ENCODE measurements around the gene SPN.

SPN gene

GRCh38 chr16:29680180-29680598, 17.1 kb downstream of the SPN start:
- H3K36me3 ChIP-seq (ENCODE audit: control insufficient read depth in 2 of 2, insufficient read depth in 1 of 2, low read length in 2 of 2), result peaks cover 0 to 4% of the 10 kb centered on the region in 2 experiments; a peak in 2 of 3 replicates
- no peaks in the 10 kb centered on the region for H3K9me3 ChIP-seq (ENCODE audit: control insufficient read depth, insufficient read depth, low read depth, low read length)
- TF ChIP-seq ZNF776 (tag by site-specific recombination; IDR thresholded peaks at IDR 0.05; ENCODE audit: borderline replicate concordance) (no peak), HOXD13 (CRISPR knock-in tag; IDR thresholded peaks at IDR 0.05; ENCODE audit: borderline replicate concordance) (no peak), ZBTB21 (tag by site-specific recombination; IDR thresholded peaks at IDR 0.05) (no peak), ZNF324 (tag by site-specific recombination; IDR thresholded peaks at IDR 0.05) (no peak), ZNF560 (tag by site-specific recombination; IDR thresholded peaks at IDR 0.05; ENCODE audit: borderline replicate concordance) (no peak), ZNF624 (tag by site-specific recombination; IDR thresholded peaks at IDR 0.05) (no peak), ZSCAN5A (tag by site-specific recombination; IDR thresholded peaks at IDR 0.05) (no peak)
- no peak overlapping the region for H3K4me3 ChIP-seq (ENCODE audit: low read depth, low read length)
- ChIA-PET POLR2A (no interaction called here), CTCF (interaction anchor here (1.9 kb wide), 1 partner anchor 11 kb away, joined by 10 read pairs; no protein-coding TSS in a partner anchor)
- H3K27ac ChIP-seq (ENCODE audit: extremely low read depth, low read depth, low read length), result no peak overlapping the region
- peaks cover 3% of the 10 kb centered on the region; the same call in 1 of the 2 replicates for H3K4me1 ChIP-seq (ENCODE audit: control insufficient read depth, insufficient read depth, low read length)

GRCh38 chr16:29683543-29684090, 20.6 kb downstream of the SPN start:
- Histone ChIP-seq H3K36me3 (ENCODE audit: control insufficient read depth in 2 of 2, insufficient read depth in 1 of 2, low read length in 2 of 2) (peaks cover 0 to 4% of the 10 kb centered on the region in 2 experiments; a peak in 2 of 3 replicates), H3K27ac (ENCODE audit: extremely low read depth, low read depth, low read length) (no peak overlapping the region), H3K4me1 (ENCODE audit: control insufficient read depth, insufficient read depth, low read length) (peaks cover 3% of the 10 kb centered on the region; the same call in 1 of the 2 replicates), H3K4me3 (ENCODE audit: low read depth, low read length) (no peak overlapping the region), H3K9me3 (ENCODE audit: control insufficient read depth, insufficient read depth, low read depth, low read length) (no peaks in the 10 kb centered on the region)
- TF ChIP-seq ZSCAN5A (tag by site-specific recombination; IDR thresholded peaks at IDR 0.05) (no peak), ZNF548 (tag by site-specific recombination; IDR thresholded peaks at IDR 0.05) (no peak), ZNF560 (tag by site-specific recombination; IDR thresholded peaks at IDR 0.05; ENCODE audit: borderline replicate concordance) (no peak), OSR2 (tag by site-specific recombination; IDR thresholded peaks at IDR 0.05) (no peak), ZNF350 (tag by site-specific recombination; IDR thresholded peaks at IDR 0.05) (no peak), PRDM2 (tag by site-specific recombination; IDR thresholded peaks at IDR 0.05; ENCODE audit: borderline replicate concordance) (no peak)
- ChIA-PET CTCF (no interaction called here), POLR2A (interaction anchor here (0.6 to 0.7 kb wide), 2 partner anchors 668 to 1244 kb away, joined by 3 to 4 read pairs; no protein-coding TSS in a partner anchor)

- Histone ChIP-seq H3K4me3 (ENCODE audit: low read depth, low read length) (no peak overlapping the region), H3K36me3 (ENCODE audit: control insufficient read depth in 2 of 2, insufficient read depth in 1 of 2, low read length in 2 of 2) (peaks cover 0 to 4% of the 10 kb centered on the region in 2 experiments; a peak in 2 of 3 replicates), H3K4me1 (ENCODE audit: control insufficient read depth, insufficient read depth, low read length) (no peaks in the 10 kb centered on the region), H3K27ac (ENCODE audit: extremely low read depth, low read depth, low read length) (no peak overlapping the region), H3K9me3 (ENCODE audit: control insufficient read depth, insufficient read depth, low read depth, low read length) (no peaks in the 10 kb centered on the region)
- CTCF ChIA-PET, result interaction anchor here (0.6 kb wide), 1 partner anchor 134 kb away, joined by 3 read pairs; no protein-coding TSS in a partner anchor
- TF ChIP-seq ZFHX2 (tag by site-specific recombination; conservative IDR thresholded peaks at IDR 0.05) (no peak), ZNF214 (tag by site-specific recombination; IDR thresholded peaks at IDR 0.05; ENCODE audit: borderline replicate concordance) (no peak), KLF9 (tag by site-specific recombination; IDR thresholded peaks at IDR 0.05; ENCODE audit: low read depth) (no peak), ZNF280C (tag by site-specific recombination; IDR thresholded peaks at IDR 0.05) (no peak), ZNF138 (tag by site-specific recombination; IDR thresholded peaks at IDR 0.05; ENCODE audit: borderline replicate concordance) (no peak), YY2 (tag by site-specific recombination; IDR thresholded peaks at IDR 0.05) (no peak), YY1 (tag by site-specific recombination; IDR thresholded peaks at IDR 0.05) (no peak), SP3 (tag by site-specific recombination; IDR thresholded peaks at IDR 0.05) (no peak), ZNF202 (tag by site-specific recombination; IDR thresholded peaks at IDR 0.05; ENCODE audit: borderline replicate concordance) (no peak)
- POLR2A ChIA-PET, result no interaction called here
These were observed 21.6 kb downstream of the SPN start for GRCh38 chr16:29684679-29685078.
